Measurements from ENCODE around the gene KLRB1. TPM values are rescaled to one million over a fixed set of nuclear protein-coding genes. Genes with fewer than 3 reads are reported as not detected.
"Not testable (repeated sequence)": the region's sequence is repeated elsewhere in the genome, so short reads cannot be mapped to it uniquely, and the experiment has no call there.

Gene KLRB1
- polyA plus RNA-seq, 1 donor, result 8.1 TPM

DNA sequence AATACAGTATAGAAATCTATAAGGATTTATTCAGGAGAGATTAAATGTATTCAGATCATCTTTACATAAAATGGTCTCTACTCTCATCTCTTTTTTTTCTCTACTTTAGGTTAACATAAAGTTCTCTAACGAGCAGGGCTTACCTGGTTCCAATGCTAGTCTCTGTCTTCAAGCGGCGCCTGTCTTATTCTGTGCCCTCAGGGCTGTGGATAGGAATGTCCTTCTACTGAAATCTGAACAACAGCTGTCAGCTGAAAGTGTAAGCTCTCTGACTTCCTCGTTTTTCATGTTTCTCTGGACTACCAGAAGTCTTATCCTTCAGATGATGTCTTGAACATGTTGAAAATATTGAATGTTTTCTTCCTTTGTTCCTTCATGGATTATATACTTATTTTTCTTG, 62.2 kb downstream of the KLRB1 start:
- DNase-seq, result not testable (repeated sequence)

Other genes starting within 250 kb of the KLRB1 start
- 30.5 TPM for gene CLEC2D, start 61.8 kb upstream of the KLRB1 start, polyA plus RNA-seq (ENCODE audit: insufficient read length)
- 0.27 TPM for gene CLECL1, start 125.2 kb upstream of the KLRB1 start, polyA plus RNA-seq (ENCODE audit: insufficient read length)
- 1.3 TPM for gene CD69, start 153.0 kb upstream of the KLRB1 start, polyA plus RNA-seq (ENCODE audit: insufficient read length)
- 0.78 TPM for gene KLRF1, start 219.6 kb upstream of the KLRB1 start, polyA plus RNA-seq (ENCODE audit: insufficient read length)